GM12873 (cell line): ENCODE measurements around the gene RPUSD4.

Source experiments
- CTCF ChIP-seq: IDR thresholded peaks from 2 replicates; pipeline ENCODE4 v1.5.1; 2012; ENCODE audit warnings: low read depth, mild to moderate bottlenecking, moderate library complexity, low read length, control low read depth; ENCODE audit not compliant: insufficient read depth; ENCODE audit errors: missing control alignments

RPUSD4 gene

GRCh38 chr11:126233391-126233790 lies 21.9 kb upstream of the RPUSD4 start:
- TF ChIP-seq CTCF = no peak

- no peak for TF ChIP-seq CTCF
These were observed 21.2 kb upstream of the RPUSD4 start for GRCh38 chr11:126232683-126233082.

- TF ChIP-seq CTCF = no peak
These were observed 20.4 kb upstream of the RPUSD4 start for GRCh38 chr11:126231725-126232459.

GRCh38 chr11:126229858-126230540 lies 18.5 kb upstream of the RPUSD4 start:
- no peak for TF ChIP-seq CTCF

- TF ChIP-seq CTCF = no peak
These were observed 15.1 kb upstream of the RPUSD4 start for GRCh38 chr11:126226334-126227084.

GRCh38 chr11:126225295-126225665 lies 13.8 kb upstream of the RPUSD4 start:
- no peak for TF ChIP-seq CTCF

- no peak for TF ChIP-seq CTCF
These were observed 13.3 kb upstream of the RPUSD4 start for GRCh38 chr11:126224647-126225294.
